ENCODE measurements around the gene TMEM86A. TPM values are rescaled to one million over a fixed set of nuclear protein-coding genes. Genes with fewer than 3 reads are reported as not detected.

TMEM86A gene
- total RNA-seq, 2 donors from 2014 or later = 4.7 to 5.6 TPM

DNA sequence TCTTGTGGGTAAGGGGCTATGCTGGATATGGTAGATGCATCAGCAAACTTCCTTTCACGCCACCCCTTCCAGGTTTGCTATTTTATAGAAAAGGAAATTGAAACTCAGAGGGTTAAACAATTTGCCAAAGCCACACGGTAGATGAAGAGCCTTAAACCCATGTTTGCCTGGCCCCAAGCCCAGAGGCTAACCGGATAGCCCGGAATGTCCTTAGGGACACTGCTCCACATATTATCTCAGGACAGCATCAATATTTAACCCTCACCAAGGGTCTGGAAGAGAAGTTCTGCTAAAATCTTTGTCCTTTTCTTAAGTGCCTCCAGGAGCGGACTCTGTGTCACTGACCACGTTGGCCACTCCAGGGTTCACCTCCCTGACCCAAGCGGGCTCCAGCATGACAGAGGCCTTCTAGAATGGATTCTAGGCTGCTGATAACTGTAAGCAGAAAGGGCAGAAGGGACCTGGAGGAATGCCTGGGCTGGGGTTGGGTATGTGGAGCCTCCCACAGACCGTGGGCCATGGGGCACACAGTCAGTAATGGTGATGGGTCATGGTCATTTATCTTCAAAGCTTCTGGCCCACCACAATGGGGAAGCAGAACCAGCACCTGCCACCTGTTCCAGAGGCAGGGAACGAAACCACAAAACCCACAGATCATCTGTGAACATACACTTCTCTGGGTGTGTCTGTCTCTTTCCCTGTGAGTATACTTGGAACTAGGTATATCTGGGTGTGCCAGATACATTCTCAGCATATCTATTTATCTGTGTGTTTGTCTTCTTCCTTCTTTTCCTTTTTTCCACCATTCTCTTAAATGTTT, 5.4 kb upstream of the TMEM86A start:
- H3K9me3 ChIP-seq = no peaks in the 10 kb centered on the region
- no peak for TF ChIP-seq POLR2A (IDR thresholded peaks at IDR 0.05)
- no peak for TF ChIP-seq CTCF (IDR thresholded peaks at IDR 0.05)
- no peak overlapping the region for H3K4me3 ChIP-seq
- peaks cover 4% of the 10 kb centered on the region for H3K4me1 ChIP-seq
- intact Hi-C loops (cut with DNase I) = no loop called here
- H3K36me3 ChIP-seq (replicated peaks in 1 of 2; ENCODE audit: insufficient read depth in 1 of 2, low read depth in 2 of 2) = no peaks in the 10 kb centered on the region
- ATAC-seq (no peak), DNase-seq (no peak)
- no peaks in the 10 kb centered on the region for H3K27me3 ChIP-seq
- 59 to 60% methylated on average over 8 to 9 of the region's 9 CpGs for whole genome bisulfite sequencing, 2 donors
- H3K27ac ChIP-seq = no peak overlapping the region

DNA sequence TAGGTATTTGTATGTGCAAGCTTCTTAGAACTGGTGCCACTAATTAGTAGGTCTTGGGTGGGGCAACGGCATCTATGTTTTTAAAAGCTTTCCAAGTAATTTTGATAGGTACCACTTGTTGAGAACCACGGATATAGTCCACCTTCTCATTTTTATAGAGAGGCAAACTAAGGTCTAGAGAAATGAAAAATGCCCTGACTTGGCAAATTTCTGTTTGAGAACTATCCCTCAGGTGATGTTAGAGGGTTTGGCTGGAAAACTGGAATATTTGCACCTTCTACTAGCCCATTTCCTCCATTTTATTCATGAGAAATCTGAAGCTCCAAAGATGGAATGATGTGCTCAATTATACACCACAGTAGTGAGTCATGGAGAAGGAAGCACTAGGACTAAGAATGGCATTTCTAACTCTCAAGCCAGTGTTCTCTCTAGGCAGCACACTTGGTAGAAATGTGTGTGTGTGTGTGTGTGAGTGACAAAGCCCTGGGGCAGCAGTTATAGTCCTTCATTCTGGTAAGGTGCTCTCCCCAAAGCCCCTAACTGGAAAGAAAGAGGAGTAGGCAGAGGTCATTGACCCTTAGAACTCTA, 1.8 kb upstream of the TMEM86A start:
- Histone ChIP-seq H3K4me3 (no peak overlapping the region), H3K27me3 (no peaks in the 10 kb centered on the region), H3K9me3 (no peaks in the 10 kb centered on the region), H3K27ac (no peak overlapping the region), H3K4me1 (peaks cover 22% of the 10 kb centered on the region), H3K36me3 (replicated peaks in 1 of 2; ENCODE audit: insufficient read depth in 1 of 2, low read depth in 2 of 2) (no peaks in the 10 kb centered on the region)
- no peak for TF ChIP-seq CTCF (IDR thresholded peaks at IDR 0.05)
- TF ChIP-seq POLR2A (IDR thresholded peaks at IDR 0.05) = no peak
- DNase-seq = no peak
- no peak for ATAC-seq
- intact Hi-C loops (cut with DNase I) = no loop called here
- WGBS, 2 donors = 86 to 90% methylated on average over 2 of the region's 2 CpGs

- Histone ChIP-seq H3K9me3 (no peaks in the 10 kb centered on the region), H3K4me1 (peaks cover 22% of the 10 kb centered on the region), H3K27ac (peak overlapping the region in 2 of 4 donors; percentile 74 to 77), H3K4me3 (no peak overlapping the region), H3K27me3 (no peaks in the 10 kb centered on the region), H3K36me3 (replicated peaks in 1 of 2; ENCODE audit: insufficient read depth in 1 of 2, low read depth in 2 of 2) (no peaks in the 10 kb centered on the region)
- 88 to 91% methylated on average over 4 of the region's 4 CpGs for WGBS, 2 donors
- intact Hi-C loops (cut with DNase I) = no loop called here
- TF ChIP-seq CTCF (IDR thresholded peaks at IDR 0.05) = no peak
- TF ChIP-seq POLR2A (IDR thresholded peaks at IDR 0.05) = no peak
- DNase-seq (no peak), ATAC-seq (no peak)
Measured at GRCh38 chr11:18697576-18697975, 1.0 kb upstream of the TMEM86A start.

GRCh38 chr11:18699269-18699596, 654 bp downstream of the TMEM86A start:
- H3K27me3 ChIP-seq = no peaks in the 10 kb centered on the region
- peak overlapping the region in 3 of 4 donors; percentile 74 to 80 (median 77) for H3K27ac ChIP-seq
- WGBS, 2 donors = 17% methylated on average over 9 of the region's 9 CpGs
- DNase-seq (no peak), ATAC-seq (no peak)
- H3K36me3 ChIP-seq (replicated peaks in 1 of 2; ENCODE audit: insufficient read depth in 1 of 2, low read depth in 2 of 2) = no peaks in the 10 kb centered on the region
- H3K4me3 ChIP-seq = peak overlapping the region; percentile 33 to 53
- intact Hi-C loops (cut with DNase I) = no loop called here
- TF ChIP-seq CTCF (IDR thresholded peaks at IDR 0.05) (no peak), POLR2A (IDR thresholded peaks at IDR 0.05) (no peak)
- no peaks in the 10 kb centered on the region for H3K9me3 ChIP-seq
- H3K4me1 ChIP-seq = peaks cover 22% of the 10 kb centered on the region

All from body of pancreas (tissue), 4 donors.